ENCODE measurements around the gene ING4. TPM values are rescaled to one million over a fixed set of nuclear protein-coding genes. Genes with fewer than 3 reads are reported as not detected.

The ING4 gene
- total and polyA plus RNA-seq, 2 donors: 66.2 to 66.4 TPM

DNA sequence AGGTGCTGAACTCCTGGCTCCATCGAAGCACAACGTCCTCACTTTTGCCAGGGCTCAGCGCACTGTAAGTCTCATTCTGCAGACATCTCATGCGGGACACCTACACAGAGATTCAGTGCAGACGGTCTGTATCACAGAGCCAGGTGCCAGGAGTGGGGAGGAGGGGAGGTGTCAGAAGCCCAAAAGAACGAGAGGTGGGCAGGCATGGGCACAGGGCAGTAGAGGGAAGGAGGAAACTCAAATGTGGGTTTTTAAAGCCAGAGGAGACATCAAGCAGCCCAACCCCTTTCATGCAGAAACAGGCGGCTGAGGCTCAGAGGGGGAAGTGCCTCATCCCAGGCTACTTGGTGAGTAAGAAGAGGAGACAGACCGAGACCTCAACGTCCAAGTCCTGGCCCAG is 24.6 kb downstream of the ING4 start:
- no peaks in the 10 kb centered on the region for H3K36me3 ChIP-seq (ENCODE audit: insufficient read depth)
- no peak overlapping the region for H3K4me3 ChIP-seq (ENCODE audit: low read depth, low read length)
- WGBS: 78% methylated on average over 9 of the region's 9 CpGs
- no peak for DNase-seq (ENCODE audit: extremely low spot score)
- no peak overlapping the region for H3K27ac ChIP-seq (ENCODE audit: low read depth)
- H3K4me1 ChIP-seq (ENCODE audit: insufficient read depth): no peaks in the 10 kb centered on the region

DNA sequence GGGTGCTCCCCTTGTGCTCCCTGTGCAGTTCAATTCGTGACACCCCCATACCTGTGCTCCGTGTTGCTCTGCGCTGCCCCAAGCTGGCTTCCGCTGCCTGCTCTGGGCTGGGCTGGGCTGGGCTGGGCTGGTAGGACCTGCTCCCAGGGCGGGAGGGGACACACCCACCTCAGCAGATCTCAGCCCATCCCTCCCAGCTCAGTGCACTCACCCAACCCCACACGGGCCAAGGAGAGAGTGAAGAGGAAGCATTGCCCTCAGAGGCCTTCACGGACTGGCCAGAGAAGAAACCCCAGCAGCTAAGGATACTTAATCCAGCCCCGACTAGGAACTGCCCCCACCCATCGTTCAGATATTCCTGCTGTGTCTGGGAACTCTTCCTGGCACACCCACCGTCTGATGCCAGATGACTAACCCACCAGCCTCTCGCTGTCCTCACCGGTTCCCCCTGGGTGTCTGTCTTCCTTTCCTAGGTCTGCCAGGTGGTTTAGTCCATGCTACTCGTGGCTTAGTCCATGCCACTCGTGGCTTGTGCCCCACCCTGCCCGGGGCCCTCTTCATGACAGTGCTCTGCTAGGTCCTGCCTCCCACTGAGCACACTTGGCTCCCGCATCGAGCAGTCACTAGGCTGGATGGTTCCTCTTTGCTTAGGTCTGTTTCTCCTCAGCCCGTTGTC is 26.9 kb downstream of the ING4 start, which contains the start of gene LPAR5:
Gene LPAR5 (minus strand): TSS at position 104 of the 676 bp plus-strand sequence. CDS start 14,711 bp downstream, outside the sequence.
- Histone ChIP-seq H3K27ac (ENCODE audit: low read depth) (peak within 1 kb of the TSS; percentile 41), H3K4me1 (ENCODE audit: insufficient read depth) (no peaks in the 10 kb centered on the region), H3K36me3 (ENCODE audit: insufficient read depth) (no peaks in the 10 kb centered on the region), H3K4me3 (ENCODE audit: low read depth, low read length) (no peak within 1 kb of the TSS)
- WGBS: 49% methylated on average over 18 of the region's 18 CpGs
- no peak for DNase-seq (ENCODE audit: extremely low spot score)

- no peak for DNase-seq (ENCODE audit: extremely low spot score)
- WGBS: 60% methylated on average over 5 of the region's 5 CpGs
- Histone ChIP-seq H3K4me1 (ENCODE audit: insufficient read depth) (no peaks in the 10 kb centered on the region), H3K4me3 (ENCODE audit: low read depth, low read length) (no peak overlapping the region), H3K36me3 (ENCODE audit: insufficient read depth) (no peaks in the 10 kb centered on the region), H3K27ac (ENCODE audit: low read depth) (peak overlapping the region; percentile 28)
Observed at GRCh38 chr12:6635375-6635855, 27.5 kb downstream of the ING4 start.

- Histone ChIP-seq H3K27ac (ENCODE audit: low read depth) (no peak overlapping the region), H3K36me3 (ENCODE audit: insufficient read depth) (no peaks in the 10 kb centered on the region), H3K4me1 (ENCODE audit: insufficient read depth) (no peaks in the 10 kb centered on the region), H3K4me3 (ENCODE audit: low read depth, low read length) (no peak overlapping the region)
- DNase-seq (ENCODE audit: extremely low spot score): no peak
- WGBS: 51% methylated on average over 21 of the region's 21 CpGs
Observed at GRCh38 chr12:6632026-6632983, 30.6 kb downstream of the ING4 start.

DNA sequence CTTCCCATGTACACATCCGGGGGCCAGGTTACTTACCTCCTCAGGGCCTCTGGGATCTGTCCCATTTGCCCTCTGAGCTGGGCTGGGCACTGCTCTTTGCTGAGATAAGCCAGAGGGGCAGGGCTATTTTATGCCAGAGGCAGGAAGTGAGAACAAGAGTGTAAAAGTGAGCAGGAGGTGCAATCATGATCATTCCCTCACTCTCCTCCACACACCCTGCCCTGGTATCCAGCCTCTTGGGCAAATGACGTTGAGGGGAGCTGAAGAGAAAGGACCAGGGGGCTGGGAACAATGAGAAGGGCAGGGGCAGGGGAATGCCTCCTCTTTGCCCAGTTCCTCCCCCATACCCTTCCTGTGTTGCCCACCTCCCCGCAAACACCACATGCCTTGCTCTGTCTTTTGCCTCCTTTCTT is 31.4 kb downstream of the ING4 start:
- 73% methylated on average over 3 of the region's 3 CpGs for WGBS
- no peak overlapping the region for H3K27ac ChIP-seq (ENCODE audit: low read depth)
- no peak for DNase-seq (ENCODE audit: extremely low spot score)

DNA sequence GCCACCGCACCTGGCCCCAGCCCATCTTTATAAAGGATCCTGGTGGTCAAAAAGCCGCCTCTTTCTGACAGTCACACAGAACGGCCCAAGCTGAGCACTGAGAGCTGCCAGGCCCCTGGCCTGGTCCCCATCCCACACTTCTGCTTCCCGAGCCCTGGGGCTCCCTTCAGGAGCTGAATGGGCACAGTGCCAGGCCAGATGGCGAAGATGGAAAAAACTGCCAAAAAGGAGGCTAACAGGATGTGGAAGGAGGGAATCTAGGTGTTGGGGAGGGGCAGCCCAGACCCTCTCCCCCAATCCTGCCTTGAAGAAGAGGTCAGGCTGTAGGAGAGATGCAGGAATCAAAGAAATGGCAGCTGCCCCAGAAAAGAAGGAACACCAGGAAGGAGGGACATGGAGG is 32.2 kb downstream of the ING4 start:
- DNase-seq (ENCODE audit: extremely low spot score): no peak
- 50% methylated on average over 5 of the region's 5 CpGs for WGBS
- Histone ChIP-seq H3K4me3 (ENCODE audit: low read depth, low read length) (no peak overlapping the region), H3K27ac (ENCODE audit: low read depth) (no peak overlapping the region), H3K4me1 (ENCODE audit: insufficient read depth) (no peaks in the 10 kb centered on the region), H3K36me3 (ENCODE audit: insufficient read depth) (no peaks in the 10 kb centered on the region)

More for the DNA sequence above, 31.4 kb downstream of the ING4 start:
- Histone ChIP-seq H3K4me3 (ENCODE audit: low read depth, low read length) (no peak overlapping the region), H3K36me3 (ENCODE audit: insufficient read depth) (no peaks in the 10 kb centered on the region), H3K4me1 (ENCODE audit: insufficient read depth) (no peaks in the 10 kb centered on the region)

GRCh38 chr12:6627616-6628015 is 35.3 kb downstream of the ING4 start:
- Histone ChIP-seq H3K27ac (ENCODE audit: low read depth) (no peak overlapping the region), H3K36me3 (ENCODE audit: insufficient read depth) (no peaks in the 10 kb centered on the region), H3K4me3 (ENCODE audit: low read depth, low read length) (no peak overlapping the region), H3K4me1 (ENCODE audit: insufficient read depth) (no peaks in the 10 kb centered on the region)
- no peak for DNase-seq (ENCODE audit: extremely low spot score)
- WGBS: 44% methylated on average over 7 of the region's 7 CpGs

GRCh38 chr12:6626654-6627283 is 36.1 kb downstream of the ING4 start:
- Histone ChIP-seq H3K36me3 (ENCODE audit: insufficient read depth) (no peaks in the 10 kb centered on the region), H3K4me1 (ENCODE audit: insufficient read depth) (no peaks in the 10 kb centered on the region), H3K27ac (ENCODE audit: low read depth) (no peak overlapping the region), H3K4me3 (ENCODE audit: low read depth, low read length) (no peak overlapping the region)
- DNase-seq (ENCODE audit: extremely low spot score): no peak
- WGBS: 81% methylated on average over 8 of the region's 8 CpGs

DNA sequence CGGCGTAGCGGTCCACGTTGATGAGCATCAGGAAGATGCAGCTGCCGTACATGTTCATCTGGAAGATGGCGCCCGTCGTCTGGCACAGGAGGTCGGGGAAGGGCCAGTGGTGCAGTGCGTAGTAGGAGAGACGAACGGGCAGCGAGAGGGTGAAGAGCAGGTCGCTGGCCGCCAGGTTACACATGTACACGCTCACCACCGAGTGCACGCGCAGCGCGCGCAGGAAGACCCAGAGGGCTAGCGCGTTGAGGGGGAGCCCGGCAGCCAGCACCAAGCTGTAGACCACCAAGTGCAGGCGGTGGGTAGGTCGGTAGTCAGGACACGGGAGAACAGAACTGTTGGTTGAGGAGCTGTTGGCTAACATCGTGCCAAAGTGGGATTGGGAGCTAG is 42.0 kb downstream of the ING4 start:
- Histone ChIP-seq H3K4me1 (ENCODE audit: insufficient read depth) (no peaks in the 10 kb centered on the region), H3K36me3 (ENCODE audit: insufficient read depth) (no peaks in the 10 kb centered on the region), H3K27ac (ENCODE audit: low read depth) (no peak overlapping the region), H3K4me3 (ENCODE audit: low read depth, low read length) (peak overlapping the region; percentile 9)
- WGBS: 83% methylated on average over 29 of the region's 29 CpGs
- no peak for DNase-seq (ENCODE audit: extremely low spot score)

DNA sequence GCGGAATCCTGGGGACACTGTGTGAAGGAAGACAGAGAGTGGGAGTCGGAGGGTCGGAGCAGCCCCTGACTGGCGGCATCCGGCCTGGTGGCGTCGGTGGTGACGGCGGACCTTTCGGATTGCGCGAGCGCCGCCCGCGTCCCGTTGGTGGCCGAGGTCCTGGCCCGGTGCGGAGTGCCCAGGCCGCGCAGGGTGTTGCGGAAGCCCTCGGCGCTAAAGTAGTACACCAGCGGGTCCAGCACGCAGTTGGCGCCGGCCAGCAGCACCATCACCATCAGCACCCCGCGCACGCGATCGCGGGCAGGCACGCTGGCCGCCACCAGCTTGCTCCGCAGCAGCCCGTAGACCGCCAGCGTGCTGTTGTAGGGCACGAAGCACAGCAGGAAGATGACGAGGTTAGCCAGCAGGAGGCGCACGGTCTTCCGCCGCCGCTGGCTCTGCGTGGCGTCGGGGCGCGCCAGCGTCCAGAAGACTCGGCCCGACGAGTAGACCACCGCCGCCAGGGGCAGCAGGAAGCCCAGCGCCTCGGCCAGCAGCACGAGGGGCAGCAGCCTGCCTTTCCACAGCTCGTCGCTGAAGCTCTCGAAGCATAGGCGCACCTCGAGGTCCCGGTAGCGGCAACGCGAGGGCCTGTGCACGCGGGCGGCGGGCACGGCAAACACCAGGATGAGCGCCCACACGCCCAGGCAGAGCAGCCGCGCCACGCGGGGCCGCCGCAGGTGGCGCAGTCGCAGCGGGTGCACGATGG is 42.6 kb downstream of the ING4 start:
- no peak for DNase-seq (ENCODE audit: extremely low spot score)
- no peaks in the 10 kb centered on the region for H3K36me3 ChIP-seq (ENCODE audit: insufficient read depth)
- H3K4me3 ChIP-seq (ENCODE audit: low read depth, low read length): peak overlapping the region; percentile 9
- no peaks in the 10 kb centered on the region for H3K4me1 ChIP-seq (ENCODE audit: insufficient read depth)
- H3K27ac ChIP-seq (ENCODE audit: low read depth): no peak overlapping the region
- WGBS: 27% methylated on average over 88 of the region's 88 CpGs

GRCh38 chr12:6618483-6619225 is 44.3 kb downstream of the ING4 start:
- Histone ChIP-seq H3K36me3 (ENCODE audit: insufficient read depth) (no peaks in the 10 kb centered on the region), H3K27ac (ENCODE audit: low read depth) (no peak overlapping the region), H3K4me1 (ENCODE audit: insufficient read depth) (no peaks in the 10 kb centered on the region), H3K4me3 (ENCODE audit: low read depth, low read length) (no peak overlapping the region)
- DNase-seq (ENCODE audit: extremely low spot score): no peak
- 64% methylated on average over 5 of the region's 5 CpGs for WGBS

- DNase-seq (ENCODE audit: extremely low spot score): no peak
- H3K27ac ChIP-seq (ENCODE audit: low read depth): no peak overlapping the region
- H3K4me1 ChIP-seq (ENCODE audit: insufficient read depth): peaks cover 3% of the 10 kb centered on the region
- H3K4me3 ChIP-seq (ENCODE audit: low read depth, low read length): no peak overlapping the region
- no peaks in the 10 kb centered on the region for H3K36me3 ChIP-seq (ENCODE audit: insufficient read depth)
- WGBS: 40% methylated on average over 3 of the region's 3 CpGs
Observed at GRCh38 chr12:6615802-6616201, 47.1 kb downstream of the ING4 start.

Data from urinary bladder (tissue), 4 donors.